Choroid plexus epithelial cell (primary cell): Measurements from ENCODE around the gene PRKRIP1.
"Not testable (repeated sequence)": the region's sequence is repeated elsewhere in the genome, so short reads cannot be mapped to it uniquely, and the experiment has no call there.

Source experiments
- DNase-seq: peaks from one replicate; pipeline ENCODE4 v3.0.0-alpha.2; 2010; ENCODE audit warnings: low read depth
- H3K4me3 ChIP-seq: 2 replicates; pipeline ENCODE4 v1.5.1; 2011; ENCODE audit warnings: low read depth, mild to moderate bottlenecking, control low read depth, low read length, moderate library complexity
- TF ChIP-seq, protein P1 (sequence below): conservative IDR thresholded peaks from 2 replicates; pipeline ENCODE4 v1.5.1; 2011; ENCODE audit warnings: low read depth, mild to moderate bottlenecking, control low read depth, inconsistent platforms, low read length, moderate library complexity

PRKRIP1 gene

DNA sequence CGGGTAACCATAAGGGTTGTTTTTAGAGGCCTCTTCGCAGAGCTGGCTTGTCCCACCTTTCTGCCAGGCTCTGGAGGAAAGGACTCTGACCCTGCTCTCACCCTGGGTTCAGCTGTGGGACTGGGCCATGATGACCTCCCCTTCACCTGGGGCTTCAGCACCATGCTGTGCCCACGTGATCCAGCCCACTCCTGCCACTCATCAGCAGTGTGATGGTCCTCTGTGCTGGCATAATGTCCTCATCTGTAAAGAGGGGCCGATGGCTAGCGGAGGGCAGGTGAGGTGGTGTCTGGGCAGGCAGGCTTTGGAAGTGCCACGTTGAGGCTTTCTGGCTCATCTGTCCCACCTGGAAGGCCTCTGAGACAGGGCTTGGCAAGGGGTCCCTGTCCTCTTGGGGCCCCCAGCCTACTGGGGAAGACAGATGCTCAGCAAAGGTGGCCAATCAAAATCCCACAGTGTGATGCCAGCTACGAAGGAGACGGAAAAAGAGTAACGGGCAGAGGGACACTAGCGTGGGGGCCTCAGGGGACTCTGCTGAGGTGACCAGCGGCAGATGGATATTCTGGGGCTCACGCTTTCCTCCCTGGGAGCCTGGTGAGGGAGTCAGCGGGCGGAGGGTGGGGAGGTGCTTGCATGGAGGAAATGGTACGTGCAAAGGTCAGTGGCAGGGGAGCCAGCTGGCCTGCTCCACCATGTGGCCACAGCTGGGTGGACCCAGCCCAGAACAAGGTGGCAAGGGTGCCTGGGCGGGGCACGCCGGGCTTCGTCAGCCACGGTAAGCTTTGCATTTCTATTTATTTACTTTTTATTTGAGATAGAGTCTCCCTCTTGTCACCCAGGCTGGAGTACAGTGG, 74.0 kb downstream of the PRKRIP1 start:
- no peak overlapping the region for H3K4me3 ChIP-seq
- DNase-seq, result no peak
- TF ChIP-seq, protein P1, sequence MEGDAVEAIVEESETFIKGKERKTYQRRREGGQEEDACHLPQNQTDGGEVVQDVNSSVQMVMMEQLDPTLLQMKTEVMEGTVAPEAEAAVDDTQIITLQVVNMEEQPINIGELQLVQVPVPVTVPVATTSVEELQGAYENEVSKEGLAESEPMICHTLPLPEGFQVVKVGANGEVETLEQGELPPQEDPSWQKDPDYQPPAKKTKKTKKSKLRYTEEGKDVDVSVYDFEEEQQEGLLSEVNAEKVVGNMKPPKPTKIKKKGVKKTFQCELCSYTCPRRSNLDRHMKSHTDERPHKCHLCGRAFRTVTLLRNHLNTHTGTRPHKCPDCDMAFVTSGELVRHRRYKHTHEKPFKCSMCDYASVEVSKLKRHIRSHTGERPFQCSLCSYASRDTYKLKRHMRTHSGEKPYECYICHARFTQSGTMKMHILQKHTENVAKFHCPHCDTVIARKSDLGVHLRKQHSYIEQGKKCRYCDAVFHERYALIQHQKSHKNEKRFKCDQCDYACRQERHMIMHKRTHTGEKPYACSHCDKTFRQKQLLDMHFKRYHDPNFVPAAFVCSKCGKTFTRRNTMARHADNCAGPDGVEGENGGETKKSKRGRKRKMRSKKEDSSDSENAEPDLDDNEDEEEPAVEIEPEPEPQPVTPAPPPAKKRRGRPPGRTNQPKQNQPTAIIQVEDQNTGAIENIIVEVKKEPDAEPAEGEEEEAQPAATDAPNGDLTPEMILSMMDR, result no peak

DNA sequence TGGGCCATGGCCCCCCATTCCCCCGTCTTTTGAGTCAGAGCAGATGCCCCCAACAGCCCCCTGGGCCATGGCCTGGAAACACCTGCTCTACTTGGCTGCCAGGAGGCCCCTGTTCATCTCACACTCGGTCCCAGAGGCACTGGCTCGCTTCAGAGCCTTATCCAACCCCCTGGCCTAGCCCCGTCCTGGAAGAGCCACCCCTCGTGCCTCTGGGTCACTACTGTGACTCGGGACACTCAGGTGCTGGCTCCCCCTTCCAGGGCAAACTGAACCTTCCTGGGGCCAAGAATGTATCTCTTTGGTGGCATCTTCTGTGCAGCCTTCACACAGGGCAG, 75.6 kb downstream of the PRKRIP1 start:
- DNase-seq, result no peak
- TF ChIP-seq, protein P1, result no peak
- H3K4me3 ChIP-seq, result no peak overlapping the region

DNA sequence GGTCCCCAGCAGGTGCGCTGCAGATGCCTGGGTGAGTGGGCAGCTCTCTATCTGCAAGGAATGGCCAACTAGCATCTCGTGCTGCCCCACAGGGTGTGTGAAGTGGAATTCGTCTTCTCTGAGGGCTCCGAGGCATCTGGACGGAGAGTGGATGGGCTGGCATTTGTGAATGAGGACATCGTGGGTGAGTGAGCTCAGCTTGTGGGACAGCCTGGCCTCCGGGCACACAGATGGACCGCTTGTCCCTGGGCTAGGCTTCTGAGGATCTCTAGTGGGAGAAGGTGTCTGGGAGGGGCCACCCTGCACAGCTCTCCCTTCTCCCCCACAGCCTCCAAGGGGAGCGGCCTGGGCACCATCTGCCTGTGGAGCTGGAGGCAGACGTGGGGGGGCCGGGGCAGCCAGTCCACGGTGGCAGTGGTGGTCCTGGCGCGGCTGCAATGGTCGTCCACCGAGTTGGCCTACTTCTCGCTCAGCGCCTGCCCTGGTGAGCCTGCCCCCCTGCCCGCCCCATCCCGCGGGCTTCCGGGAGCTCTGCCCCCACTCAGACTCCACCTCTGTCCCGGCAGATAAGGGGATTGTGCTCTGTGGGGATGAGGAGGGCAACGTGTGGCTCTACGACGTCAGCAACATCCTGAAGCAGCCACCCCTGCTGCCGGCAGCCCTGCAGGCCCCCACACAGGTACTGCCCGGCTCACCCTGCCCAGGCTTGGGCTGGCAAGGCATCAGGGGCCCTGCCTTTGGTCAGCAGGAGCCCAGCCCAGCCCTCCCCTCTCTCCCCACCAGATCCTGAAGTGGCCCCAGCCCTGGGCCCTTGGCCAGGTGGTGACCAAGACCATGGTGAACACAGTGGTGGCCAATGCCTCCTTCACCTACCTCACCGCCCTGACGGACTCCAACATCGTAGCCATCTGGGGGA, 76.2 kb downstream of the PRKRIP1 start:
- H3K4me3 ChIP-seq, result no peak overlapping the region
- no peak for DNase-seq
- TF ChIP-seq, protein P1, result no peak

DNA sequence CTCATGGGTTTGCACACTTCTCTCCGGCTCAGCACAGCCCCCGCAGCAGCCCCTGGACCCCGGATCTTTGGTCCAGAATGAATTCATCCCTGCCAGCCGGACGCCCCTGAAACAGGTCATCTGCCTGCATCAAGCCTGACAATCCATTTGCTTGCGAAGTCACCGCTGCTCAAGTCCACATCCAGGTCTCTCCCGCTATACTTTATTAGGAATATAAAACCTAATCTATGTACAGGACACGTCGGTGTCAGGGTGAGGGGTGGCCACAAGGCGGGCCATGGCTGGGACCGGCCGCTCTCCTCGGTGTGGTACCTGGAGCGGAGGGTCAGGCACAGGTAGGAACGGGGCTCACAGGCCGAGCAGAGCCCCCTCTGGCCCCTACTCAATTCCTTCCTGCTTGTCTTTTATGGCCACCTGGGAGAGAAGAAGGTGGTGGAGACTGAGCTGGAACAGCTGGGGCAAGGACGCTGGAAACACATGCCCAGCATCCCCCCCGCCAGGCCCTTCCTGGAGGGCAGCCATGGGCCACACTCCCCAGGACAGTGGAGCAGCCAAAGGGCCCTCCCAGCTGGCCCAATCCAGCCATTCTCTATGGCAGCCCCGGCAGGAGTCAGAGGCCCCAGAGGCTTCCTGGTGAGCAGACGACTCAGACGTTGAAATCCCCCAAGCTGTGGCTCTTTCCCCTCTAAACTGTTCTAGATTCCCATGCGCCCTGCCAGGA, 77.3 kb downstream of the PRKRIP1 start:
- H3K4me3 ChIP-seq, result no peak overlapping the region
- TF ChIP-seq, protein P1, result no peak
- no peak for DNase-seq

DNA sequence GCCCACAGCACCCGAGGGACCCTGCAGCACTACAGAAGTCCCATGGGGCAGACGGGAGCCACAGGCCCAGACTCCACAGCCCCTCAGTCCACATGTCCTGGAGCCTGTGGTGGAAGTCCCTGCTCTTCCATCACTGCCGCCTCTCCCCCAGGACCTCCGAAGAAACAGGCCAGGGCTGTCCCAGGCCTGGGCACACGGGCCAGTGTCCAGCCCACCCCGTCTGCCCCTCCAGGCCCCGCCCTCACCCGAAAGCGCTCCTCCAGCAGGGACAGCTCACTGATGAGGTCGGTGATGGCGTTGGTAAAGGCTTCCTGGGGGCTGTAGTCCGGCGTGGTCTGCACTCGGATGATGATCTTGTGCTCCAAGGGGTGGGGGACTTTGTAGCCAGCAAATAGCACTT, 78.0 kb downstream of the PRKRIP1 start:
- not testable (repeated sequence) for H3K4me3 ChIP-seq, DNase-seq

DNA sequence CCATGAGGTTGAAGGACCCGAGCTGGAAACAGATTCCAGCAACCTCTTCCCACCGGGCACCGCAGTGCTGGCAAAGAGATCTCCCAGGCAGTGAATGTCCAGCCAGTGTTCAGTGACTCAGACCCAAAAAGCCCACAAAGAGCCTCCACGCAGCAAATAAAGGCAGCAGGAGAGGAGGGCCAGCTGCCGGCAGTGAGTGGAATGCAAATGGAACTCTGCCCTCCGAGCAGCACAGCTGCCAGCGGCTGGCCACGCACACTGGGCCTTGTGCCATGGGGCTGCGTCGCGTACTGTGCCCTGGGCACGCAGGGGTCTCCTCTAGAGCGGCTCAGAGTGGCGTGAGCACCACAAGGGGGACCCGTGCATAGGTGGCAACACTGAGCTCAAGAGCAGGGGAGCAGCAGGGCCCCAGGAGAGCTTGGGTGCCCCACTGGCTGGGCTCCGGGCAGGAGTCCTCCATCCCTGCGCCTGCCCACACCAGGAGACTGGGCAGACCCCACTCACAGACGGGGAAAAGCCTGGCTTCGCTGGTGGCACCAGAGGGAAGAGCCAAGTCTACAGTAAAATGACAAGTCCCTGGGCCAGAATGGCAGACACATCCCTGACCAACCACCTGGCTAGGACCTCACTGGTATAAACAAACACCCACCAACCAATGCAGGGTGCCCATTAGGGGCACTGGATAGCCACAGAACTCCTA, 78.7 kb downstream of the PRKRIP1 start:
- H3K4me3 ChIP-seq, DNase-seq: not testable (repeated sequence)
